Immature natural killer cell (primary cell): ENCODE results near the gene TNIP3. TPM values are rescaled to one million over a fixed set of nuclear protein-coding genes. Genes with fewer than 3 reads are reported as not detected.

ENCODE experiments used
- DNase-seq, 3 donors: peaks; one replicate each; pipeline ENCODE4 v3.0.0; 2022; ENCODE audit warnings: mixed read lengths in 1 of 3
- H3K27ac Mint-ChIP-seq, 6 donors: one replicate each; pipeline ENCODE4 v1.8.0; 2020; ENCODE audit warnings: mixed read lengths in 6 of 6, mild to moderate bottlenecking in 5 of 6, inconsistent platforms in 4 of 6, moderate library complexity in 3 of 6
- H3K27me3 Mint-ChIP-seq, 3 donors: one replicate each; pipeline ENCODE4 v1.8.0; 2020 to 2021; ENCODE audit warnings: low read depth in 3 of 3, mild to moderate bottlenecking in 3 of 3, mixed read lengths in 3 of 3, moderate library complexity in 3 of 3, inconsistent platforms in 1 of 3
- H3K36me3 Mint-ChIP-seq, 3 donors: one replicate each; pipeline ENCODE4 v1.8.0; 2020; ENCODE audit warnings: mixed read lengths in 3 of 3, inconsistent platforms in 2 of 3, mild to moderate bottlenecking in 2 of 3
- H3K4me1 Mint-ChIP-seq, 2 donors: one replicate each; pipeline ENCODE4 v1.8.0; 2020; ENCODE audit warnings: inconsistent platforms in 2 of 2, mild to moderate bottlenecking in 2 of 2, mixed read lengths in 2 of 2, moderate library complexity in 1 of 2
- H3K4me3 Mint-ChIP-seq, 5 donors: one replicate each; pipeline ENCODE4 v1.8.0; 2020; ENCODE audit warnings: mild to moderate bottlenecking in 5 of 5, mixed read lengths in 5 of 5, inconsistent platforms in 3 of 5, moderate library complexity in 3 of 5
- H3K9me3 Mint-ChIP-seq, 6 donors: one replicate each; pipeline ENCODE4 v1.8.0; 2020; ENCODE audit warnings: mild to moderate bottlenecking in 6 of 6, mixed read lengths in 6 of 6, inconsistent platforms in 4 of 6, moderate library complexity in 3 of 6
- polyA plus RNA-seq, 3 donors: library from polyadenylated mRNA; unstranded; fragments of 300-500 nt; fragmentation: Illumina TruSeq; gene quantifications; one replicate each; pipeline ENCODE4 v1.2.3, GENCODE V29; 2021

Gene TNIP3
- polyA plus RNA-seq, 3 donors from 2014 or later, result 1.00 to 1.3 TPM; not detected in 1

- H3K27ac Mint-ChIP-seq, result no peak overlapping the region
- no peak for DNase-seq
- no peaks in the 10 kb centered on the region for H3K4me1 Mint-ChIP-seq
- peaks cover 0 to 4% (median 0%) of the 10 kb centered on the region in 3 donors for H3K36me3 Mint-ChIP-seq
- no peaks in the 10 kb centered on the region for H3K9me3 Mint-ChIP-seq
- H3K4me3 Mint-ChIP-seq, result no peak overlapping the region
- H3K27me3 Mint-ChIP-seq, result peaks cover 0 to 2% (median 0%) of the 10 kb centered on the region in 3 donors
Observed at GRCh38 chr4:121112530-121112929, 51.6 kb downstream of the TNIP3 start.

- peaks cover 3 to 13% (median 10%) of the 10 kb centered on the region in 3 donors for H3K27me3 Mint-ChIP-seq
Observed at GRCh38 chr4:121108557-121108956, 55.6 kb downstream of the TNIP3 start.

DNA sequence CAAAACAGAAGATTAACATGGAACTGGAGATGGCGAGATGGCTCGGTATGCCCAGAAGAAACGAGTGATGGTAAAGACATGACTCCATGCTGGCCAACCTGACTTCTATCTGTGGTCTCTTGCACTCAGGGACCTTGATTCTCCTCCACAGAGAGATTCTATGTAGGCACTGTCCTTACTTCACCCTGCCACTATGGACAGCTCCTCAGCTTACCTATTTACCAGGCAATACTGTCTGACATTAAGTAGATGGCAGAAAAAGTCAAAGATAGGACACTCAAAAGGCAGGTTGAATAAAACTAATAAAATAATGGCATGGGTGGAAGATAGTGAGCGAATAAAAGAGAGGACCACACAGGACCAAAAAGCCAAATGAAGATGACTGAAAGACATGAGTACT is 56.6 kb downstream of the TNIP3 start:
- H3K4me1 Mint-ChIP-seq, result no peaks in the 10 kb centered on the region
- H3K27ac Mint-ChIP-seq, result no peak overlapping the region
- peaks cover 3 to 13% (median 12%) of the 10 kb centered on the region in 3 donors for H3K27me3 Mint-ChIP-seq
- no peaks in the 10 kb centered on the region for H3K9me3 Mint-ChIP-seq
- peaks cover 0 to 5% (median 0%) of the 10 kb centered on the region in 3 donors for H3K36me3 Mint-ChIP-seq
- DNase-seq, result no peak
- no peak overlapping the region for H3K4me3 Mint-ChIP-seq

More at GRCh38 chr4:121108557-121108956, 55.6 kb downstream of the TNIP3 start:
- Mint-ChIP-seq H3K36me3 (peaks cover 0 to 5% (median 0%) of the 10 kb centered on the region in 3 donors), H3K4me1 (no peaks in the 10 kb centered on the region), H3K9me3 (no peaks in the 10 kb centered on the region), H3K4me3 (no peak overlapping the region), H3K27ac (no peak overlapping the region)
- DNase-seq, result no peak

DNA sequence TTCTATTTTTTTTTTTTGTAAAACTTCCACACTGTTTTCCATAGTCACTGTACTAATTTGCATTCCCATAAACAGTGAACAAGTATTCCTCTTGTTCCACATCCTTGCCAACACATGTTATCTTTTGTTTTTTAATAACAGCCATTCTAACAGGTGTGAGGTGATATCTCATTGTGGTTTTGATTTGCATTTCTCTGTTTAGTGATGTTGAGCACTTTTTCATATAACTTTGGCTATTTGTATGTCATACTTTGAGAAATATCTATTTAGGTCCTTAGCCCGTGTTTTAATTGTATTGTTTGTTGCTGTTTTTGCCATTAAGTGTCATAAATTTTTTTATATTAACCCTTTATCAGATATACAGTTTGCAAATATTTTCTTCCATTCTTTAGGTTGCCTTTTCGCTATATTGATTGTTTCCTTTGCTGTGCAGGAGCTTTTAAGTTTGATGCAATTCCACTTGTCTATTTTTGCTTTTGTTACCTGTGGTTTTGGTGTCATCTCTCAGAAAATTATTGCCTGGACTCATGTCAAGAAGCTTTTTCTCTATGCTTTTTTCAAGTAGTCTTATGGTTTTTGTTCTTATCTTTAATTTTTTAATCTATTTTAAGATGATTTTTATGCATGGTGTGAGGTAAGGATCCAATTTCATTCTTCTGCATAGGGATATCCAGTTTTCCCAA is 63.9 kb downstream of the TNIP3 start:
- Mint-ChIP-seq H3K9me3 (no peaks in the 10 kb centered on the region), H3K4me1 (no peaks in the 10 kb centered on the region), H3K27ac (no peak overlapping the region), H3K27me3 (peaks cover 0 to 7% (median 0%) of the 10 kb centered on the region in 3 donors), H3K36me3 (no peaks in the 10 kb centered on the region), H3K4me3 (no peak overlapping the region)
- DNase-seq, result no peak

GRCh38 chr4:121098266-121098665 is 65.9 kb downstream of the TNIP3 start:
- Mint-ChIP-seq H3K27ac (no peak overlapping the region), H3K4me3 (no peak overlapping the region), H3K9me3 (no peaks in the 10 kb centered on the region), H3K4me1 (no peaks in the 10 kb centered on the region), H3K27me3 (peaks cover 0 to 1% (median 0%) of the 10 kb centered on the region in 3 donors), H3K36me3 (no peaks in the 10 kb centered on the region)
- no peak for DNase-seq

DNA sequence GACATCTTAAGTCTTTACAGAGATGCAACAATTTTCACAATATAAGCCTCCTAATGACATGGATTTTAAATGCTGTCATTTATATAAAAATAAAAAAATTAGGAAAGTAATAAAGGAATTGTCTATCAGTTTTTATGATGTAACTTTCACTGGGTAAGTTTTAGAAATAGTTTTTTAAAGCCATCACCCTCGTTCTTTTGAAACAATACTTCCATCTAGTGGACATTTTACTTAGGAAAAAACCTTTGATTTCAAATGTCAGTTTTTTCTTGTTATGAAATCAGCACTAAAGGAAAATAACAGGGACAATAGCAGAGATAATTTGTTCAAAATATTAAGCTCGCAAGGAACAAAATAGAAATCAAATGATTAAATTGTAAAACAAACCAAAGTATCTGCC is 67.5 kb downstream of the TNIP3 start:
- DNase-seq, result no peak
- Mint-ChIP-seq H3K36me3 (no peaks in the 10 kb centered on the region), H3K9me3 (no peaks in the 10 kb centered on the region), H3K4me3 (no peak overlapping the region), H3K27ac (no peak overlapping the region), H3K4me1 (no peaks in the 10 kb centered on the region), H3K27me3 (no peaks in the 10 kb centered on the region)

- no peaks in the 10 kb centered on the region for H3K27me3 Mint-ChIP-seq
- no peaks in the 10 kb centered on the region for H3K36me3 Mint-ChIP-seq
- no peaks in the 10 kb centered on the region for H3K4me1 Mint-ChIP-seq
- DNase-seq, result no peak
- H3K27ac Mint-ChIP-seq, result no peak overlapping the region
- no peak overlapping the region for H3K4me3 Mint-ChIP-seq
- no peaks in the 10 kb centered on the region for H3K9me3 Mint-ChIP-seq
Observed at GRCh38 chr4:121096191-121096590, 67.9 kb downstream of the TNIP3 start.

DNA sequence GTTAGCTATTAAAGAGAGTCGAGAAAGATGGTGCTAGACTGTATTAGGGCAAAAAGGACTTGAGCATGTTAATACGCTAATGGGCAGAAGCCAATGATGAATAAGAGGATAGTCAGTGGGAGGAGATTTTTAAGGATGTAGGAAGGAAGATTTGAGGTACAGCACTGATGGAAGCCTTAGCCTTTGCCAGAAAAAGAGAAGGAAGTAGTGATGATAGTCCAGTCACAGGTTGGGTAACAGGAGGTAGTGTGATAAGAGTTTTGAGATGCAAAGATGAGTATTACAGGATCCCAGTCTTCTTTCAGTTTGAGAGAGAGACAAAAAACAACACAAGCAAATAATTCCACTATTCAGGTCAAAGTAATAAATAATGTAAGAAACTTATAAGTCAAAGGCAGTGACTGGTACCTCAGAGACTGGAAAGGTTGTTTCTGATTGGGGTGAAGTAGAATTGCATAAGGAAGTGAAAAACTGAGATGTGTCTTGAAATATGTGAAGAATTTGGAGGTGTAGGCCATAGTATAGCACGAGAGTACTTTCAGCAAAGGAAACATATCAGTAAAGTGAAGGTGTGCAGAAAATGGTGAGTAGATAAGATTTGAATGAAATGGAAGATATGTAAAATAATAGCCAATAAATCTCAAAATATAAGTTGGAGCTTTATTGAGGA is 69.7 kb downstream of the TNIP3 start:
- H3K36me3 Mint-ChIP-seq, result no peaks in the 10 kb centered on the region
- H3K27me3 Mint-ChIP-seq, result no peaks in the 10 kb centered on the region
- no peak for DNase-seq
- peaks cover 4 to 6% of the 10 kb centered on the region in 2 donors for H3K4me1 Mint-ChIP-seq
- H3K4me3 Mint-ChIP-seq, result no peak overlapping the region
- H3K27ac Mint-ChIP-seq, result no peak overlapping the region
- H3K9me3 Mint-ChIP-seq, result no peaks in the 10 kb centered on the region

GRCh38 chr4:121093261-121093660 is 70.9 kb downstream of the TNIP3 start:
- Mint-ChIP-seq H3K4me1 (peaks cover 6 to 9% of the 10 kb centered on the region in 2 donors), H3K36me3 (no peaks in the 10 kb centered on the region), H3K27ac (no peak overlapping the region), H3K9me3 (no peaks in the 10 kb centered on the region), H3K4me3 (no peak overlapping the region), H3K27me3 (peaks cover 0 to 2% (median 0%) of the 10 kb centered on the region in 3 donors)
- no peak for DNase-seq

- Mint-ChIP-seq H3K4me3 (no peak overlapping the region), H3K36me3 (no peaks in the 10 kb centered on the region), H3K9me3 (no peaks in the 10 kb centered on the region), H3K27me3 (peaks cover 0 to 2% (median 0%) of the 10 kb centered on the region in 3 donors), H3K27ac (no peak overlapping the region), H3K4me1 (peaks cover 6 to 9% of the 10 kb centered on the region in 2 donors)
- no peak for DNase-seq
Observed at GRCh38 chr4:121091941-121092340, 72.2 kb downstream of the TNIP3 start.

DNA sequence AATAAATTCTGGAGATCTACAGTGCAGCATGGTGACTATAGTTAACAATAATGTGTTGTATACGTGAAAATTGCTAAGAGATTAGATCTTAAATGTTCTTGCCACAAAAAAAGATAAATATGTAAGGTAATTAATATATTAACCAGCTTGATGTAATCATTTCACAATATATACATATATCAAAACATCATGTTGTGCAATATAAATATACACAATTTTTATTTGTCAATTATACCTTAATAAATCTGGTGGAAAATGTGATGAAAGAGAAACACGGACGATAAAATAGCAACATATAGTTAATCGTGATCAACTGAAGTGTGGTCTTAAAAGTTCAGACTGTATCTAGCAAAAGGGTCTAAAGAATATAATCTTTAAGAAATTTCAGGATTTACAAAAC is 75.3 kb downstream of the TNIP3 start:
- Mint-ChIP-seq H3K36me3 (no peaks in the 10 kb centered on the region), H3K9me3 (peaks cover 0 to 5% (median 0%) of the 10 kb centered on the region in 6 donors), H3K27ac (no peak overlapping the region), H3K4me3 (no peak overlapping the region), H3K4me1 (peaks cover 6 to 9% of the 10 kb centered on the region in 2 donors), H3K27me3 (peaks cover 0 to 2% (median 0%) of the 10 kb centered on the region in 3 donors)
- no peak for DNase-seq

Other genes with a start within 250 kb of the TNIP3 start
- under 1 TPM in 1 of 3 donors, not detected in 2; 0.08 TPM for gene PRDM5, start 241.6 kb downstream of the TNIP3 start, polyA plus RNA-seq
- not detected for gene NDNF, start 91.8 kb downstream of the TNIP3 start, polyA plus RNA-seq
- gene QRFPR, start 216.7 kb upstream of the TNIP3 start, polyA plus RNA-seq, result not detected